GM18498 (cell line): ENCODE results near the gene B4GALT4.

ENCODE experiments used
- ATAC-seq: cut with Tn5 transposase; IDR thresholded peaks from one replicate; pipeline ENCODE4 v1.9.1; 2021; ENCODE audit warnings: mild to moderate bottlenecking, moderate library complexity; ENCODE audit not compliant: unreplicated experiment

The B4GALT4 gene

GRCh38 chr3:119238363-119238762, 2.3 kb downstream of the B4GALT4 start:
- ATAC-seq = no peak

- no peak for ATAC-seq
Observed at GRCh38 chr3:119237299-119237698, 3.4 kb downstream of the B4GALT4 start.

- no peak for ATAC-seq
Observed at GRCh38 chr3:119236756-119237155, 3.9 kb downstream of the B4GALT4 start.

- no peak for ATAC-seq
Observed at GRCh38 chr3:119235151-119235550, 5.5 kb downstream of the B4GALT4 start.

- ATAC-seq = no peak
Observed at GRCh38 chr3:119234610-119235009, 6.1 kb downstream of the B4GALT4 start.

- ATAC-seq = no peak
Observed at GRCh38 chr3:119230745-119231144, 9.9 kb downstream of the B4GALT4 start.

GRCh38 chr3:119230071-119230470, 10.6 kb downstream of the B4GALT4 start:
- ATAC-seq = no peak

- no peak for ATAC-seq
Observed at GRCh38 chr3:119229190-119229589, 11.5 kb downstream of the B4GALT4 start.

- ATAC-seq = no peak
Observed at GRCh38 chr3:119228373-119229145, 12.1 kb downstream of the B4GALT4 start.

- ATAC-seq = no peak
Observed at GRCh38 chr3:119227070-119227850, 13.4 kb downstream of the B4GALT4 start.

GRCh38 chr3:119225121-119225520, 15.6 kb downstream of the B4GALT4 start:
- ATAC-seq = no peak

- no peak for ATAC-seq
Observed at GRCh38 chr3:119223511-119223910, 17.2 kb downstream of the B4GALT4 start.

- ATAC-seq = no peak
Observed at GRCh38 chr3:119222391-119222790, 18.3 kb downstream of the B4GALT4 start.

- ATAC-seq = no peak
Observed at GRCh38 chr3:119221779-119222320, 18.8 kb downstream of the B4GALT4 start.

- ATAC-seq = no peak
Observed at GRCh38 chr3:119220970-119221667, 19.6 kb downstream of the B4GALT4 start.

- ATAC-seq = no peak
Observed at GRCh38 chr3:119220198-119220597, 20.5 kb downstream of the B4GALT4 start.

GRCh38 chr3:119219069-119219468, 21.6 kb downstream of the B4GALT4 start:
- ATAC-seq = peak; percentile 94

- no peak for ATAC-seq
Observed at GRCh38 chr3:119211803-119212202, 28.9 kb downstream of the B4GALT4 start.

- no peak for ATAC-seq
Observed at GRCh38 chr3:119211193-119211592, 29.5 kb downstream of the B4GALT4 start.

GRCh38 chr3:119207512-119207875, 33.2 kb downstream of the B4GALT4 start:
- no peak for ATAC-seq
